Measurements from ENCODE around the gene PEX14. TPM values are rescaled to one million over a fixed set of nuclear protein-coding genes. Genes with fewer than 3 reads are reported as not detected.

The PEX14 gene
- total RNA-seq, 1 donor: 17.3 TPM

DNA sequence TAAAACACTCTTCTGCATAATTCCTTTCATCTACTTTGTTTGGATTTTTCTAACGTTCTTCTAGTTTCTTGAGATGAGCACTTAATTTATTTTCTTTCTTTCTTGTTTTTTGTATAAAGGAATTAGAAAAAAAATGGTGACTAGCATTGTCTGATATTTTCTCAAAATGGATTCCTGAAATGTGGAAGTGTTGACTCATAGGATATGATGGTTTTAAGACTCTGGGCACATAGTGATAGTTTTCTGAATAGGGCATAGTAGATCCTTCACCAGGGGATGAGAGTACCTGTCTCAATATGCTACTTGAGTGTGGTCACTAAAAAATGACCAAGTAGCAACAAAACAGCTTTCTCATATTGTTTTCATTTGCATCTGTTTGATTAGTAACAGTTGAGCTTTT lies 100.9 kb downstream of the PEX14 start:
- no peak overlapping the region for H3K4me3 ChIP-seq (ENCODE audit: low read depth, low read length)
- peak; percentile 26 for DNase-seq (ENCODE audit: low read depth)
- TF ChIP-seq, protein P1, sequence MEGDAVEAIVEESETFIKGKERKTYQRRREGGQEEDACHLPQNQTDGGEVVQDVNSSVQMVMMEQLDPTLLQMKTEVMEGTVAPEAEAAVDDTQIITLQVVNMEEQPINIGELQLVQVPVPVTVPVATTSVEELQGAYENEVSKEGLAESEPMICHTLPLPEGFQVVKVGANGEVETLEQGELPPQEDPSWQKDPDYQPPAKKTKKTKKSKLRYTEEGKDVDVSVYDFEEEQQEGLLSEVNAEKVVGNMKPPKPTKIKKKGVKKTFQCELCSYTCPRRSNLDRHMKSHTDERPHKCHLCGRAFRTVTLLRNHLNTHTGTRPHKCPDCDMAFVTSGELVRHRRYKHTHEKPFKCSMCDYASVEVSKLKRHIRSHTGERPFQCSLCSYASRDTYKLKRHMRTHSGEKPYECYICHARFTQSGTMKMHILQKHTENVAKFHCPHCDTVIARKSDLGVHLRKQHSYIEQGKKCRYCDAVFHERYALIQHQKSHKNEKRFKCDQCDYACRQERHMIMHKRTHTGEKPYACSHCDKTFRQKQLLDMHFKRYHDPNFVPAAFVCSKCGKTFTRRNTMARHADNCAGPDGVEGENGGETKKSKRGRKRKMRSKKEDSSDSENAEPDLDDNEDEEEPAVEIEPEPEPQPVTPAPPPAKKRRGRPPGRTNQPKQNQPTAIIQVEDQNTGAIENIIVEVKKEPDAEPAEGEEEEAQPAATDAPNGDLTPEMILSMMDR (IDR thresholded peaks at IDR 0.05; ENCODE audit: insufficient read depth, low read depth, low read length): no peak

DNA sequence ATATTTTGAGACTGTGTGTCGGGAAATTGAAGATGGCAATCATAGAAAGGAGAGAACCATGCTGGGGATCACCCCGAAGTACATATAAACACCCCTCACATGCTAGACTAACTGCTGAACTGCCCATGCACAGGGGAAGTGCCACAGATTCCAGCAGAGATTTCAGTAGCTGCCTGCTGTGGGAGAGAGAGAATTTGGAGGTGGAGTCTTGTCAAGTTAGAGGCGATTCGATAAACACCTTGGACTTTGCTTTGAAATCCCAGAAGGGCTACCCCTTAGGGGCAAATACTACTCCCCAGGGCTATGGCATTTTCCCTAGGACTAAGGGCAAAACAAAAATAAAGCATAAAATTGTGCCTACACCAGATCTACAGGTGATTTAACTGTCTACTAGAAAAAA lies 103.3 kb downstream of the PEX14 start:
- TF ChIP-seq, protein P1 (IDR thresholded peaks at IDR 0.05; ENCODE audit: insufficient read depth, low read depth, low read length): no peak
- DNase-seq (ENCODE audit: low read depth): no peak
- H3K4me3 ChIP-seq (ENCODE audit: low read depth, low read length): no peak overlapping the region

DNA sequence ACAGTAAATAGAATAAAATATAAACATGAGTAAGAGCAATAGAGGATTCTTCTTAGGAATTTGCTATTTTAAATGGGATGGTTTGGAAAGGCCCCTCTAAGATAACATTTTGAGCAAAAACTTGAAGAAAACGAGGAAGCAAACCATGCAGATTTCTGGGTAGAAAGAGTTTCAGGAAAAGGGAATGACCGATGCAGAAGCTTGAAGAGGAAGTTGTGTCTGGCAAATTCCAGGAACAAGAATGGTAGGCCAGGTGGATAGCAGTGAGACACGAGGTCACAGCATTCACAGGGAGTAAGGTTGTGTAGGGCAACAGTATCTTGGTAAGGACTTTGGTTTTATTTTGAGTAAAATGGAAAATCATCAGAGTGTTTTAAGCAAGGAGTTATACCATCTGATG lies 108.9 kb downstream of the PEX14 start:
- H3K4me3 ChIP-seq (ENCODE audit: low read depth, low read length): no peak overlapping the region
- TF ChIP-seq, protein P1 (IDR thresholded peaks at IDR 0.05; ENCODE audit: insufficient read depth, low read depth, low read length): no peak
- DNase-seq (ENCODE audit: low read depth): no peak

DNA sequence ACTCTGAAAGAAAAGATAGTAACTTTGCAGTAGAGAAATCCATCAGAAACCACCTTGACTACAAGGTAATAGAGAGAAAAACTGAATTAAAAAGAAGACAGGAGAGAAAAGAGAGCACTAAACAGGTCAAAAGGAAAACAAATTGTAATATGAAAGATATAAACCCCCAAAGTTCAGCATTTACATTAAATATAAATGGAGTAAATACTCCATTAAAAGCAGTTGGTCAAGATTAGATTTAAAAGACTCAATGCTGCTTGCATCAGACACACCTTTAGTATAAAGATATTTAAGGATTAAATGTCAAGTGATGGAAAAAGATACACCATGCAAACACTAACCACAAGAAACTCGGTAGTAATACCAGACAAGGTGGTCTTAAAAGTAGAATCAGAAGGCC lies 110.5 kb downstream of the PEX14 start:
- no peak overlapping the region for H3K4me3 ChIP-seq (ENCODE audit: low read depth, low read length)
- TF ChIP-seq, protein P1 (IDR thresholded peaks at IDR 0.05; ENCODE audit: insufficient read depth, low read depth, low read length): no peak
- no peak for DNase-seq (ENCODE audit: low read depth)

DNA sequence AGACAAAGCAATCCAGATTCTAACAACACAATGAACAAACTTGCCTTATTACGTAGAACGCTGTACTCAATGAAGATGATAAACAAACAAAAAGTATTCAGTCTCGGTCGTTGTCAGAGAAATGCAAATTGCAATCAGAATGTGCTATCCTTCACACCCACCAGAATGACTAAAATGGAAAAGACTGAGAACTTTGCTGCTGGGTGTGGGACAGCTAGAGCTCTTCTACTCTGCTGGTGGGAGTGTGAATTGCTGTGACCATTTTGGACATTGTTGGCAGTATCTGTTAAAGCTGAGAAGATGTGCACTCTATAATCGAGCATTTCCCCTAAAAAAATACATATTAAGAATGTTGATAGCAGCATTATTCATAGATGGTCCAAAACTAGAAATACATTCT lies 111.4 kb downstream of the PEX14 start:
- TF ChIP-seq, protein P1 (IDR thresholded peaks at IDR 0.05; ENCODE audit: insufficient read depth, low read depth, low read length): no peak
- no peak for DNase-seq (ENCODE audit: low read depth)
- no peak overlapping the region for H3K4me3 ChIP-seq (ENCODE audit: low read depth, low read length)

DNA sequence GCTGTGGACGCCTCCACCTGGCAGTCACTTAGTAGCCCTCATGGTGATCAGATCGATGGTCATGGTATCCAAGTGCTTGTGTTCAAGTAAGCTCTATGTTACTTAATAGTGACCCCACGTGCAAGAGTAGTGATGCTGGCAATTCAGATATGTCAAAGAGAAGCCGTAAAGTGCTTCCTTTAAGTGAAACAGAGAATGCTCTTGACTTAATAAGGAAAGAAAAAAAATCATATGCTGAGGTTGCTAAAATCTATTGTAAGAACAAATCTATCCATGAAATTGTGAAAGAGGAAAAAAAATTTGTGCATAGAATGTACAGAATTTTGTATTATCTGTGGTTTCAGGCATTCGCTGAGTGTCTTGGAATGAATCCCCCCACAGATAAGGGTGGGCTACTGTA lies 113.9 kb downstream of the PEX14 start:
- DNase-seq (ENCODE audit: low read depth): no peak
- no peak overlapping the region for H3K4me3 ChIP-seq (ENCODE audit: low read depth, low read length)
- TF ChIP-seq, protein P1 (IDR thresholded peaks at IDR 0.05; ENCODE audit: insufficient read depth, low read depth, low read length): no peak

DNA sequence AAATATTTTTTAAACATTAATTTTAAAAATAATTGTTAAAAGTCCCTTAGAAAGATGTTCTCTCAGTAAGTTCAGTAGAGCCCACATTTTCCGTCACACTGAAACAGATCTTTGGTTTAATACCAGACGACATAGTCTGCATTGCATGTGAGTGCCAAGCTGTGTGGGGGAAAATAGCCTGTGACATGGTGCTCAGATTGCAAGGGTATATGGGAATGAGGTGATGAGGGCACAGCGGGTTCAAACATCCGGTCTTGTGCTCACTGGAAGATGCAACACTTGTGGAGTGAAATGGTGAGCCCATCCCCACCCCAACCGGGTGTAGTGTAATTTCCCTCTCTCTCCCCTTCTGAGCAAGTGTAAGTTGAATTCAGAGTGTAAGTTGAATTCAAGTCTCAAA lies 114.3 kb downstream of the PEX14 start:
- DNase-seq (ENCODE audit: low read depth): no peak

More for the DNA sequence above, 114.3 kb downstream of the PEX14 start:
- H3K4me3 ChIP-seq (ENCODE audit: low read depth, low read length): no peak overlapping the region
- TF ChIP-seq, protein P1 (IDR thresholded peaks at IDR 0.05; ENCODE audit: insufficient read depth, low read depth, low read length): no peak

Data from fibroblast of villous mesenchyme (primary cell).